HEK293 (cell line): Measurements from ENCODE around the gene EML6.

ENCODE experiments used
- CTCF ChIA-PET: fragments of 350-600 bp; formaldehyde crosslinking; extraction: SDS; loops from one replicate; lab custom pipeline; 2021; ENCODE audit warnings: antibody characterized with exemption; lab: Yijun Ruan, JAX
- POLR2A ChIA-PET: fragments of 300-600 bp; formaldehyde crosslinking; extraction: SDS; loops from one replicate; lab custom pipeline; 2020; ENCODE audit warnings: antibody characterized with exemption, inconsistent platforms; lab: Yijun Ruan, JAX
- H3K27ac ChIP-seq: fragments of 200-500 bp; sonication (Bioruptor generic); 2 replicates; pipeline ENCODE4 v1.5.1; 2014; ENCODE audit warnings: low read depth, low read length, control low read depth, inconsistent platforms; ENCODE audit errors: extremely low read depth
- H3K36me3 ChIP-seq, 2 experiments: fragments of 200-500 bp in 1 of 2; sonication (Bioruptor generic) in 1 of 2; 1 replicate in 1 of 2; 2 replicates in 1 of 2; pipeline ENCODE4 v1.5.1; 2014 to 2017; ENCODE audit warnings: inconsistent platforms in 2 of 2, low read length in 2 of 2; ENCODE audit not compliant: control insufficient read depth in 2 of 2, insufficient read depth in 1 of 2
- H3K4me1 ChIP-seq: fragments of 200-500 bp; sonication (Bioruptor generic); 2 replicates; pipeline ENCODE4 v1.5.1; 2014; ENCODE audit warnings: mild to moderate bottlenecking, low read length, inconsistent platforms; ENCODE audit not compliant: control insufficient read depth, insufficient read depth
- H3K4me3 ChIP-seq: 2 replicates; pipeline ENCODE4 v1.5.1; 2011; ENCODE audit warnings: low read depth, mild to moderate bottlenecking, control low read depth, low read length, moderate library complexity
- H3K9me3 ChIP-seq: fragments of 200-500 bp; sonication (Bioruptor generic); 2 replicates; pipeline ENCODE4 v1.5.1; 2014; ENCODE audit warnings: low read depth, low read length, inconsistent platforms; ENCODE audit not compliant: control insufficient read depth, insufficient read depth
- HOXD13 ChIP-seq: sonication (generic); formaldehyde crosslinking; IDR thresholded peaks from 2 replicates; pipeline ENCODE4 v1.8.0; 2022; ENCODE audit warnings: missing genetic modification reagents, borderline replicate concordance
- MZF1 ChIP-seq: fragments of 450-650 bp; formaldehyde crosslinking; IDR thresholded peaks from 2 replicates; pipeline ENCODE4 v1.5.1; 2017; ENCODE audit warnings: missing biosample characterization, missing genetic modification characterization, borderline replicate concordance
- YY2 ChIP-seq: fragments of 450-650 bp; formaldehyde crosslinking; IDR thresholded peaks from 2 replicates; pipeline ENCODE4 v1.5.1; 2016; ENCODE audit warnings: missing biosample characterization, missing genetic modification characterization
- ZBTB7A ChIP-seq: fragments of 450-650 bp; formaldehyde crosslinking; IDR thresholded peaks from 2 replicates; pipeline ENCODE4 v1.5.1; 2016; ENCODE audit warnings: low read depth, missing biosample characterization, missing genetic modification characterization
- ZFP41 ChIP-seq: fragments of 450-650 bp; formaldehyde crosslinking; IDR thresholded peaks from 2 replicates; pipeline ENCODE4 v1.5.1; 2016; ENCODE audit warnings: missing biosample characterization, missing genetic modification characterization, borderline replicate concordance
- ZNF155 ChIP-seq: fragments of 450-650 bp; formaldehyde crosslinking; IDR thresholded peaks from 2 replicates; pipeline ENCODE4 v1.5.1; 2016; ENCODE audit warnings: missing biosample characterization, missing genetic modification characterization
- ZNF175 ChIP-seq: fragments of 450-650 bp; formaldehyde crosslinking; IDR thresholded peaks from 2 replicates; pipeline ENCODE4 v1.5.1; 2016; ENCODE audit warnings: missing biosample characterization, missing genetic modification characterization
- ZNF350 ChIP-seq: fragments of 450-650 bp; formaldehyde crosslinking; IDR thresholded peaks from 2 replicates; pipeline ENCODE4 v1.5.0; 2017; ENCODE audit warnings: missing biosample characterization, mild to moderate bottlenecking, missing genetic modification characterization
- ZNF473 ChIP-seq: fragments of 450-650 bp; formaldehyde crosslinking; IDR thresholded peaks from 2 replicates; pipeline ENCODE4 v1.5.1; 2017; ENCODE audit warnings: missing biosample characterization, missing genetic modification characterization
- ZNF48 ChIP-seq: fragments of 450-650 bp; formaldehyde crosslinking; IDR thresholded peaks from 2 replicates; pipeline ENCODE4 v1.5.1; 2016; ENCODE audit warnings: missing biosample characterization, missing genetic modification characterization
- ZNF501 ChIP-seq: fragments of 450-650 bp; formaldehyde crosslinking; IDR thresholded peaks from 2 replicates; pipeline ENCODE4 v1.5.1; 2016; ENCODE audit warnings: missing biosample characterization, missing genetic modification characterization
- ZNF561 ChIP-seq: fragments of 450-650 bp; IDR thresholded peaks from 2 replicates; pipeline ENCODE4 v1.5.1; 2018; ENCODE audit warnings: missing biosample characterization, missing genetic modification characterization, borderline replicate concordance
- ZNF624 ChIP-seq: fragments of 450-650 bp; formaldehyde crosslinking; IDR thresholded peaks from 2 replicates; pipeline ENCODE4 v1.5.1; 2017; ENCODE audit warnings: missing biosample characterization, missing genetic modification characterization
- ZNF777 ChIP-seq: fragments of 450-650 bp; formaldehyde crosslinking; IDR thresholded peaks from 2 replicates; pipeline ENCODE4 v1.5.1; 2017; ENCODE audit warnings: missing biosample characterization, missing genetic modification characterization, borderline replicate concordance
- ZNF837 ChIP-seq: fragments of 450-650 bp; formaldehyde crosslinking; IDR thresholded peaks from 2 replicates; pipeline ENCODE4 v1.5.1; 2016; ENCODE audit warnings: missing biosample characterization, missing genetic modification characterization
- TF ChIP-seq, protein P1 (sequence below): IDR thresholded peaks from 2 replicates; pipeline ENCODE4 v1.6.1; 2011; ENCODE audit warnings: mild to moderate bottlenecking, low read depth, low read length, borderline replicate concordance
- TF ChIP-seq, protein P2 (sequence below): fragments of 450-650 bp; formaldehyde crosslinking; IDR thresholded peaks from 2 replicates; pipeline ENCODE4 v1.5.1; 2016; ENCODE audit warnings: missing biosample characterization, missing genetic modification characterization

The EML6 gene

DNA sequence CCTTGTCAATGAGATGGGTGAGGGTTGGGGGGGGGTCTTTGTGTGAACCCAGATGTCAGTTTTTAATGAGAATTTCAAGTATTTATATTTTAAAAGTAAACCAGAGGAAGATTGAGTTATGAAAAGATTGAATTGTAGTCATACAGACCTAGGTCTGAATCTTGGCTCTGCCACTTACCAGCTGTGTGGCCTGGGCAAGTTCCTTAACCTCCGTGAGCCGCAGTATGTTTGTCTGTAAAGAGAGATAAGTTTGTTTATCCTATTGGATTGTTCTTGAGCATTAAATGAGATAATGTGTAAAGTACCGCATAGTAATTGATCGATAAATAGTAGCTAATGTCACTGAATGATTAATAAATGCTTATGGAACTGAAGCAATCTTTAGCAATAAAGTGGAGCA, 63.8 kb downstream of the EML6 start (continued):
- TF ChIP-seq ZNF777 (tag by site-specific recombination) (no peak), ZFP41 (tag by site-specific recombination) (no peak), MZF1 (tag by site-specific recombination) (no peak), ZNF624 (tag by site-specific recombination) (no peak), ZNF350 (tag by site-specific recombination) (no peak), ZBTB7A (tag by site-specific recombination) (no peak)

DNA sequence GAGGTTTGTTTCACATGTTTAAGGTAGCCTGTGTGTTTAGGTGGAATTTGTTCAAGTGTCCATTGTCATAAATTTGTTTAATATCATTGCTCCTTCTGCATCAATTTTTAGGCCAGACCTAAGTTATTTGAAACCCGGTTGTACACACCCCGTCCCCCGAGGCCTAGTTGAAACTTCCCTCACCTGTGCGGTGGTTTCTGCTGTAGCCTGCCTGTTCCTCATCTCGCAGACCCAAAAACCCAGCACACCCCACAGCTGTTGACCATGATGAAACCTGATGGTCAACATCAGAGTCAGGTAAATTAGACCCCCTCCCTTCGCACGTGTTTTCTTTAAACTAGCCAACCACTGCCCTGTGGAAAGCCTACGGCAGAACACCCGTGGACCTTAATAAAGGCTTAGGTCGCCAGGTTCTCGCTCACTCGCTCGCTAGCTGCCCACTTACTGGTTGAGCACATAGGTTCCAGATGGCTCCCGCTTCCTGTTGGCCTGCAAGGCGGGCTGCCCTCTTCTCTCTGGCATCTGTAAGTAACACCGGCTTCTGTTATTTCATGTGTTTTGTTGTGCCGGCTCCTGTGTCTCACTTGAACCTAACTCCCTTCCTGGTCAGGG, 64.4 kb downstream of the EML6 start:
- H3K36me3 ChIP-seq, result no peaks in the 10 kb centered on the region
- H3K27ac ChIP-seq, result no peak overlapping the region
- TF ChIP-seq, protein P1, sequence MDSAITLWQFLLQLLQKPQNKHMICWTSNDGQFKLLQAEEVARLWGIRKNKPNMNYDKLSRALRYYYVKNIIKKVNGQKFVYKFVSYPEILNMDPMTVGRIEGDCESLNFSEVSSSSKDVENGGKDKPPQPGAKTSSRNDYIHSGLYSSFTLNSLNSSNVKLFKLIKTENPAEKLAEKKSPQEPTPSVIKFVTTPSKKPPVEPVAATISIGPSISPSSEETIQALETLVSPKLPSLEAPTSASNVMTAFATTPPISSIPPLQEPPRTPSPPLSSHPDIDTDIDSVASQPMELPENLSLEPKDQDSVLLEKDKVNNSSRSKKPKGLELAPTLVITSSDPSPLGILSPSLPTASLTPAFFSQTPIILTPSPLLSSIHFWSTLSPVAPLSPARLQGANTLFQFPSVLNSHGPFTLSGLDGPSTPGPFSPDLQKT, result no peak
- TF ChIP-seq ZNF48 (tag by site-specific recombination), result no peak
- H3K4me1 ChIP-seq, result no peaks in the 10 kb centered on the region
- no peaks in the 10 kb centered on the region for H3K9me3 ChIP-seq
- POLR2A ChIA-PET, result no interaction called here
- H3K4me3 ChIP-seq, result no peak overlapping the region
- CTCF ChIA-PET, result no interaction called here

DNA sequence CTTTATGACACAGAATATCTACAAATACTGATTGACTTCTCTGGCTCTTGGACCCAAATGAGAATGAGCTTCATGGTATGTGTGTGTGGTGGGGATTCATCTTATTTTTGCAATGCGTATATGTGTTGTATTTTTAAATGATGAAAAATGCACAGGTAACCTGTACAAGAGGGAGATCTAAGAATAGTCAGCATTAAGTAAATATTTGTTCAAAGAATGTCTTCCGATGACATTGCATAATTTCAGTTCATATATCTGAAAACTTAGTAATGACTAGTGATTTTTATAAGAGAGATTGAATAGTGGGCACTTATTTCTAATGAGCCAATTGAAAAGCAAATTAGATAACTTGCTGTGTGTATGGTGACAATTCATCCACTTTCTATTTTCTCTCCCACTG, 66.4 kb downstream of the EML6 start:
- Histone ChIP-seq H3K27ac (no peak overlapping the region), H3K9me3 (no peaks in the 10 kb centered on the region), H3K4me3 (no peak overlapping the region), H3K36me3 (no peaks in the 10 kb centered on the region), H3K4me1 (no peaks in the 10 kb centered on the region)
- TF ChIP-seq ZNF501 (tag by site-specific recombination) (no peak), YY2 (tag by site-specific recombination) (no peak), ZNF837 (tag by site-specific recombination) (no peak), ZNF155 (tag by site-specific recombination) (no peak), ZNF473 (tag by site-specific recombination) (no peak)
- TF ChIP-seq, protein P2, sequence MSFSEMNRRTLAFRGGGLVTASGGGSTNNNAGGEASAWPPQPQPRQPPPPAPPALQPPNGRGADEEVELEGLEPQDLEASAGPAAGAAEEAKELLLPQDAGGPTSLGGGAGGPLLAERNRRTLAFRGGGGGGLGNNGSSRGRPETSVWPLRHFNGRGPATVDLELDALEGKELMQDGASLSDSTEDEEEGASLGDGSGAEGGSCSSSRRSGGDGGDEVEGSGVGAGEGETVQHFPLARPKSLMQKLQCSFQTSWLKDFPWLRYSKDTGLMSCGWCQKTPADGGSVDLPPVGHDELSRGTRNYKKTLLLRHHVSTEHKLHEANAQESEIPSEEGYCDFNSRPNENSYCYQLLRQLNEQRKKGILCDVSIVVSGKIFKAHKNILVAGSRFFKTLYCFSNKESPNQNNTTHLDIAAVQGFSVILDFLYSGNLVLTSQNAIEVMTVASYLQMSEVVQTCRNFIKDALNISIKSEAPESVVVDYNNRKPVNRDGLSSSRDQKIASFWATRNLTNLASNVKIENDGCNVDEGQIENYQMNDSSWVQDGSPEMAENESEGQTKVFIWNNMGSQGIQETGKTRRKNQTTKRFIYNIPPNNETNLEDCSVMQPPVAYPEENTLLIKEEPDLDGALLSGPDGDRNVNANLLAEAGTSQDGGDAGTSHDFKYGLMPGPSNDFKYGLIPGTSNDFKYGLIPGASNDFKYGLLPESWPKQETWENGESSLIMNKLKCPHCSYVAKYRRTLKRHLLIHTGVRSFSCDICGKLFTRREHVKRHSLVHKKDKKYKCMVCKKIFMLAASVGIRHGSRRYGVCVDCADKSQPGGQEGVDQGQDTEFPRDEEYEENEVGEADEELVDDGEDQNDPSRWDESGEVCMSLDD, result no peak
- ChIA-PET CTCF (no interaction called here), POLR2A (no interaction called here)

DNA sequence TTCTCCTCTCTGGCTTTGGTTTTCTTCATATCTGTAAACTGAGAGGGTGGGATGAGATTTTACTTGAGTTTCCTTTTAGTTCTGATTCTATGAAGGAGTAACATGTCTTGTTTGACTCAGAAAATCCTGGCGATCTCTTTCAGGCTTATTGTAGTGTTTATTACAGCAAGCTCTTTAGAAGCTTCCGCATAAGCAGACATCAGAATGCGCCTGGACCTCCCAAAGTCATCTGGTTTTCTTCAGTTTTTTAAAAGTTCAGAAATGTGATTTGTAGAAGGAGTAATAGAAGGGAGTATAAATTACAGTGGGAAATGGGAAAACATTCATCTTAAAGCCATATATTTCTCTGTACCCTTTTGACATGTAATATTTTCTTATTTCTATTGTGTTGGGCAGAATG, 68.4 kb downstream of the EML6 start:
- no peak overlapping the region for H3K27ac ChIP-seq
- CTCF ChIA-PET, result interaction anchor here (0.8 kb wide), 1 partner anchor 289 kb away, joined by 3 read pairs; no protein-coding TSS in a partner anchor
- POLR2A ChIA-PET, result no interaction called here

More for the DNA sequence above, 68.4 kb downstream of the EML6 start:
- H3K36me3 ChIP-seq, result no peaks in the 10 kb centered on the region
- no peaks in the 10 kb centered on the region for H3K4me1 ChIP-seq
- TF ChIP-seq ZNF561 (tag by site-specific recombination) (no peak), ZNF624 (tag by site-specific recombination) (no peak), ZNF175 (tag by site-specific recombination) (no peak), HOXD13 (CRISPR knock-in tag) (no peak)
- H3K9me3 ChIP-seq, result no peaks in the 10 kb centered on the region
- H3K4me3 ChIP-seq, result no peak overlapping the region
